Skeletal muscle tissue (tissue), 5 donors: ENCODE measurements around the gene RNF31. TPM values are rescaled to one million over a fixed set of nuclear protein-coding genes. Genes with fewer than 3 reads are reported as not detected.
A peak's percentile ranks its signal among the peaks of the same experiment; 100 is the strongest.

Experiments
- H3K27ac ChIP-seq: one replicate; pipeline ENCODE4 v1.7.0; 2013; ENCODE audit warnings: mild to moderate bottlenecking, low read depth, low read length, inconsistent platforms
- H3K27me3 ChIP-seq, 3 donors: one replicate each; pipeline ENCODE4 v1.7.0; 2013; ENCODE audit warnings: low read length in 3 of 3; ENCODE audit not compliant: control insufficient read depth in 3 of 3, insufficient read depth in 3 of 3
- H3K36me3 ChIP-seq, 3 donors: one replicate each; pipeline ENCODE4 v1.7.0; 2013; ENCODE audit warnings: low read length in 3 of 3; ENCODE audit not compliant: control insufficient read depth in 3 of 3, insufficient read depth in 3 of 3
- H3K4me1 ChIP-seq, 3 donors: one replicate each; pipeline ENCODE4 v1.7.0; 2013; ENCODE audit warnings: low read length in 3 of 3, mild to moderate bottlenecking in 3 of 3; ENCODE audit not compliant: control insufficient read depth in 3 of 3, insufficient read depth in 3 of 3
- H3K4me3 ChIP-seq, 3 donors: one replicate each; pipeline ENCODE4 v1.7.0; 2013; ENCODE audit warnings: low read length in 3 of 3
- H3K9ac ChIP-seq, 3 donors: one replicate each; pipeline ENCODE4 v1.7.0; 2013; ENCODE audit warnings: low read length in 3 of 3, mild to moderate bottlenecking in 3 of 3, moderate library complexity in 2 of 3, low read depth in 1 of 3
- H3K9me3 ChIP-seq, 3 donors: one replicate each; pipeline ENCODE4 v1.7.0; 2013; ENCODE audit warnings: low read length in 3 of 3; ENCODE audit not compliant: control insufficient read depth in 3 of 3
- small RNA-seq: library from RNA; depleted of rRNA; stranded (forward); fragments of <200 nt; gene quantifications from one replicate; pipeline ENCODE3, GENCODE V24; 2014
- total RNA-seq: library from RNA; depleted of rRNA; stranded (reverse); fragments of >200 nt; gene quantifications from one replicate; pipeline ENCODE4 v1.2.3, GENCODE V29; 2014
- donor health status: Osteomylitis.

RNF31 gene
- total RNA-seq, 1 donor from 2014 or later, result 33.4 TPM

DNA sequence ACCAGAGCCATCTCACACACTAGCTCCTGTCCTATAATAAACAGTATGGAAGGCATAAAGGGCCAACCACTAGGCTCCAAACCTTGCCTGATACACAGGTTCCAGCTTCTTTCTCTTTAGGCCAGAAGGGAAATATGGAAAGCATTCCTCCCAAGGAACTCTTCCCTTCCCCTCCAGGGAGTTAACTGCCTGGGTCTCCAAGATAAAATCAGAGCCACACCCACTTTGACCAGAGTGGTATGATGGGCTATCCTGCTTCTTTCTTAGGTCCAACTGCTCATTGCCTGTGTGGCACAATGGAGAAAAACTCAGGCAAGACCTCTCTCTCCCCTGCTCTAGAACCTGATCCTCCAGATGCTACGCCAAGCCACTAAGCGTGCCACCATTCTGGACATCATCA is 60.3 kb downstream of the RNF31 start:
- H3K27ac ChIP-seq, result no peak overlapping the region
- H3K4me1 ChIP-seq, result peaks cover 0 to 4% (median 0%) of the 10 kb centered on the region in 3 donors
- H3K4me3 ChIP-seq, result no peak overlapping the region
- no peaks in the 10 kb centered on the region for H3K9me3 ChIP-seq
- H3K36me3 ChIP-seq, result peaks cover 45 to 54% (median 45%) of the 10 kb centered on the region in 3 donors
- H3K27me3 ChIP-seq, result no peaks in the 10 kb centered on the region
- H3K9ac ChIP-seq, result no peak overlapping the region

Small RNA genes lying within 50 kb of the gene (small RNA-seq; reads per million reads assigned to genes)
- gene AL136295.4, result not detected
- not detected for gene CHMP4A
- gene IPO4, result not detected
- gene IRF9, result not detected
- 0.23 reads per million, percentile 10 among the genes with 10 or more reads in this experiment for gene RNA5SP383

Other genes starting within 250 kb of the RNF31 start
- gene DHRS4, start 193.7 kb upstream of the RNF31 start, total RNA-seq, result 21.4 TPM
- gene DHRS4L2, start 158.6 kb upstream of the RNF31 start, total RNA-seq, result 8.9 TPM
- under 0.01 TPM for gene CARMIL3, start 95.5 kb upstream of the RNF31 start, total RNA-seq
- not detected for gene CPNE6, start 75.9 kb upstream of the RNF31 start, total RNA-seq
- 3.7 TPM for gene PCK2, start 53.2 kb upstream of the RNF31 start, total RNA-seq
- 85.6 TPM for gene DCAF11, start 32.7 kb upstream of the RNF31 start, total RNA-seq
- gene NRL, start 32.5 kb upstream of the RNF31 start, total RNA-seq, result 2.1 TPM
- 172 TPM for gene FITM1, start 16.8 kb upstream of the RNF31 start, total RNA-seq
- 89.8 TPM for gene PSME1, start 11.3 kb upstream of the RNF31 start, total RNA-seq
- gene EMC9, start 5.9 kb upstream of the RNF31 start, total RNA-seq, result 12.0 TPM
- gene PSME2, start 888 bp upstream of the RNF31 start, total RNA-seq, result 58.5 TPM
- gene IRF9, start 13.8 kb downstream of the RNF31 start, total RNA-seq, result 50.6 TPM
- 2.1 TPM for gene REC8, start 24.6 kb downstream of the RNF31 start, total RNA-seq
- gene IPO4, start 41.3 kb downstream of the RNF31 start, total RNA-seq, result 32.9 TPM
- 18.3 TPM for gene TM9SF1, start 47.9 kb downstream of the RNF31 start, total RNA-seq
- 0.52 TPM for gene TSSK4, start 58.2 kb downstream of the RNF31 start, total RNA-seq
- gene CHMP4A, start 66.0 kb downstream of the RNF31 start, total RNA-seq, result 29.2 TPM
- 9.9 TPM for gene MDP1, start 68.6 kb downstream of the RNF31 start, total RNA-seq
- gene NEDD8, start 84.9 kb downstream of the RNF31 start, total RNA-seq, result 81.9 TPM
- gene GMPR2, start 85.4 kb downstream of the RNF31 start, total RNA-seq, result 49.6 TPM
- gene TINF2, start 95.1 kb downstream of the RNF31 start, total RNA-seq, result 34.4 TPM
- 0.52 TPM for gene TGM1, start 115.7 kb downstream of the RNF31 start, total RNA-seq
- 11.5 TPM for gene RABGGTA, start 124.1 kb downstream of the RNF31 start, total RNA-seq
- 6.3 TPM for gene DHRS1, start 152.3 kb downstream of the RNF31 start, total RNA-seq
- 22.4 TPM for gene NOP9, start 152.4 kb downstream of the RNF31 start, total RNA-seq
- 4.7 TPM for gene CIDEB, start 160.5 kb downstream of the RNF31 start, total RNA-seq
- 1.6 TPM for gene LTB4R2, start 162.6 kb downstream of the RNF31 start, total RNA-seq
- 2.1 TPM for gene LTB4R, start 164.0 kb downstream of the RNF31 start, total RNA-seq
- 9.9 TPM for gene ADCY4, start 187.6 kb downstream of the RNF31 start, total RNA-seq
- 1.6 TPM for gene RIPK3, start 192.5 kb downstream of the RNF31 start, total RNA-seq
- gene NFATC4, start 220.7 kb downstream of the RNF31 start, total RNA-seq, result 21.4 TPM